T-cell (primary cell): ENCODE data around the gene ESCO1. TPM values are rescaled to one million over a fixed set of nuclear protein-coding genes. Genes with fewer than 3 reads are reported as not detected.
"Not testable (repeated sequence)": the region's sequence is repeated elsewhere in the genome, so short reads cannot be mapped to it uniquely, and the experiment has no call there.

ENCODE experiments used
- ATAC-seq, 4 experiments: fragments of 200-7000 bp in 3 of 4; fragments of 150-1000 bp in 1 of 4; cut with Tn5 transposase; replicated peaks in 1 of 4; 1 replicate in 3 of 4; 2 replicates in 1 of 4; pipeline ENCODE4 v1.10.0; 2021; ENCODE audit warnings: moderate library complexity in 3 of 4, mild to moderate bottlenecking in 2 of 4, moderate number of reproducible peaks in 1 of 4
- CTCF ChIA-PET, 2 donors: fragments of 300-600 bp; sonication (Branson Sonifier 250); formaldehyde crosslinking; loops; one replicate each; lab custom pipeline; 2022; ENCODE audit warnings: antibody characterized with exemption in 2 of 2; lab: Charles Lee
- POLR2A ChIA-PET, 2 donors: fragments of 300-600 bp; sonication (Branson Sonifier 250); formaldehyde crosslinking; loops; one replicate each; lab custom pipeline; 2022; ENCODE audit warnings: antibody characterized with exemption in 2 of 2; lab: Charles Lee
- DNase-seq, 35 experiments: peaks; one replicate each; pipeline versions ENCODE4 v3.0.0 to v3.0.0-alpha.2; 2013 to 2023
- H3K27ac ChIP-seq: one replicate; pipeline ENCODE4 v1.5.1; 2013; ENCODE audit warnings: low read length
- H3K27me3 ChIP-seq, 2 experiments: replicated peaks in 1 of 2; 1 replicate in 1 of 2; 2 replicates in 1 of 2; pipeline versions ENCODE4 v1.6.1 to v1.7.0; 2013; ENCODE audit warnings: low read length in 1 of 2, mixed read lengths in 1 of 2; ENCODE audit not compliant: control insufficient read depth in 2 of 2, insufficient read depth in 2 of 2; ENCODE audit errors: extremely low read depth in 1 of 2
- H3K36me3 ChIP-seq, 2 donors: 1 replicate in 1 of 2; 2 replicates in 1 of 2; pipeline versions ENCODE4 v1.6.1 to v1.7.0; 2013; ENCODE audit warnings: low read length in 1 of 2; ENCODE audit not compliant: control insufficient read depth in 2 of 2, insufficient read depth in 1 of 2; ENCODE audit errors: extremely low read depth in 1 of 2
- H3K4me1 ChIP-seq, 2 experiments: 1 replicate in 1 of 2; 2 replicates in 1 of 2; pipeline versions ENCODE4 v1.6.1 to v1.7.0; 2013; ENCODE audit warnings: low read length in 2 of 2, mixed read lengths in 1 of 2; ENCODE audit not compliant: insufficient read depth in 2 of 2, control insufficient read depth in 1 of 2; ENCODE audit errors: extremely low read depth in 1 of 2
- H3K4me3 ChIP-seq, 2 donors: 1 replicate in 1 of 2; 2 replicates in 1 of 2; pipeline versions ENCODE4 v1.5.1 to v1.7.0; 2013; ENCODE audit warnings: mild to moderate bottlenecking in 2 of 2, low read length in 1 of 2, moderate library complexity in 1 of 2; ENCODE audit not compliant: control insufficient read depth in 1 of 2; ENCODE audit errors: extremely low read depth in 1 of 2
- H3K9me3 ChIP-seq: 2 replicates; pipeline ENCODE4 v1.7.0; 2013
- H3K27ac Mint-ChIP-seq, 2 donors: one replicate each; pipeline ENCODE4 v1.8.0; 2020 to 2021; ENCODE audit warnings: mild to moderate bottlenecking in 2 of 2, mixed read lengths in 2 of 2
- H3K27me3 Mint-ChIP-seq, 2 donors: one replicate each; pipeline ENCODE4 v1.8.0; 2021 to 2022; ENCODE audit warnings: mixed read lengths in 2 of 2
- H3K36me3 Mint-ChIP-seq: one replicate; pipeline ENCODE4 v1.8.0; 2021; ENCODE audit warnings: mixed read lengths
- H3K4me1 Mint-ChIP-seq, 3 donors: one replicate each; pipeline ENCODE4 v1.8.0; 2020 to 2022; ENCODE audit warnings: mixed read lengths in 3 of 3, mild to moderate bottlenecking in 1 of 3
- H3K4me3 Mint-ChIP-seq, 3 donors: one replicate each; pipeline ENCODE4 v1.8.0; 2020 to 2022; ENCODE audit warnings: mild to moderate bottlenecking in 3 of 3, mixed read lengths in 3 of 3, moderate library complexity in 3 of 3
- H3K9me3 Mint-ChIP-seq, 3 donors: one replicate each; pipeline ENCODE4 v1.8.0; 2020 to 2022; ENCODE audit warnings: mixed read lengths in 3 of 3
- WGBS: methylation state at CpG from one replicate; pipeline ENCODE4 v1.1.5; 2013; ENCODE audit warnings: missing lambda C conversion rate; ENCODE audit not compliant: insufficient coverage; 5-methylcytosine and 5-hydroxymethylcytosine counted together
- total RNA-seq, 35 experiments: library from RNA in 6 of 35; stranded (reverse) in 6 of 35; fragments of 120-200 nt in 1 of 35; gene quantifications; one replicate each; pipeline versions ENCODE4 v1.2.1 to v1.2.4 and lab custom pipeline; 2013 to 2026

Gene ESCO1, protein sequence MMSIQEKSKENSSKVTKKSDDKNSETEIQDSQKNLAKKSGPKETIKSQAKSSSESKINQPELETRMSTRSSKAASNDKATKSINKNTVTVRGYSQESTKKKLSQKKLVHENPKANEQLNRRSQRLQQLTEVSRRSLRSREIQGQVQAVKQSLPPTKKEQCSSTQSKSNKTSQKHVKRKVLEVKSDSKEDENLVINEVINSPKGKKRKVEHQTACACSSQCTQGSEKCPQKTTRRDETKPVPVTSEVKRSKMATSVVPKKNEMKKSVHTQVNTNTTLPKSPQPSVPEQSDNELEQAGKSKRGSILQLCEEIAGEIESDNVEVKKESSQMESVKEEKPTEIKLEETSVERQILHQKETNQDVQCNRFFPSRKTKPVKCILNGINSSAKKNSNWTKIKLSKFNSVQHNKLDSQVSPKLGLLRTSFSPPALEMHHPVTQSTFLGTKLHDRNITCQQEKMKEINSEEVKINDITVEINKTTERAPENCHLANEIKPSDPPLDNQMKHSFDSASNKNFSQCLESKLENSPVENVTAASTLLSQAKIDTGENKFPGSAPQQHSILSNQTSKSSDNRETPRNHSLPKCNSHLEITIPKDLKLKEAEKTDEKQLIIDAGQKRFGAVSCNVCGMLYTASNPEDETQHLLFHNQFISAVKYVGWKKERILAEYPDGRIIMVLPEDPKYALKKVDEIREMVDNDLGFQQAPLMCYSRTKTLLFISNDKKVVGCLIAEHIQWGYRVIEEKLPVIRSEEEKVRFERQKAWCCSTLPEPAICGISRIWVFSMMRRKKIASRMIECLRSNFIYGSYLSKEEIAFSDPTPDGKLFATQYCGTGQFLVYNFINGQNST
- total RNA-seq: 10 to 100 TPM; 24.5 to 32.6 (median 26.2) TPM
- 37.1 TPM for total RNA-seq (2013)
- 57.4 to 113 (median 84.2) reads per million in 29 experiments for total RNA-seq (lab: John Stamatoyannopoulos, UW)

DNA sequence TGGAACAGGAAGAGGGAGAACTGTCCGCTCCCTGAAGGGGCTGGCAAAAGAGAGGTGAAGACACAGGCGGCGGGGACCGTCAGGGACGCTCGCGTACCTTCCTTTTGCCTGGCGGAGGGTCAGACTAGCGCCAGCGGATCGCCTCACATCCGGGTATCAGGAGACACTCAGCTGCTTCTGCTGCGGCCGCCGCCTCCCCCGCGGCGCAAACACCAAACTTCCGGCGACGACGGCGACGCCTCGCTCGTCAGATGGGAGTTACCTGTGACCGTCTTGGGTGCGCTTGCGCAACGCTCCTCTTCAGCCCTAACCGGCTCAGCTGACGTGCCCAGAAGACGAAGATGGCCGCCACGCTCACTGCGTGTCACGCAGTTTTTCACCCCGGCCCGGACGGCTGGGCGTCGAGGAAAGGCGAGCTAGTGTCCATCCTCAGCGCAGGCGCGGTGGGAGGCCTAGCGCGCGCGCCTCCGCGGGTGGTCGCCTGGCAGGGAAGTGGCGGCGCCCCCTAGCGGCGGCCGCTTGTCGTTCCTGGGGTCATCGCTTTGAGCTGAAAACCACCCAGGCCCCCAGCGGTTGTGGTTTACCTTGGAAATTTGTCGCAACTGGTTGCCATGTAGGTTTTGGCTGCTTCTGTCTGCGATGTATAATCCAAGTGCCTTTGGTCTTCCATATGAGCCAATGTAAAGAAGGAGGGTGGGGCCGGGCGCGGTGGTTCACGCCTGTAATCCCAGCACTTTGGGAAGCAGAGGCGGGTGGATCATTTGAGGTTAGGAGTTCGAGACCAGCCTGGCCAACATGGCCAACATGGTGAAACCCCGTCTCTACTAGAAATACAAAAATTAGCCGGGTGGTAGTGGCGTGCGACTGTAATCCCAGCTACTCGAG lies at the start of gene ESCO1:
TSS of gene ESCO1 (minus strand) at position 179 of the 885 bp plus-strand sequence. CDS start 25,861 bp downstream, outside the sequence.
- Histone ChIP-seq H3K4me3 (peak within 1 kb of the TSS; percentile 74 to 84), H3K4me1 (peaks cover 15 to 31% of the 10 kb centered on the region in 2 experiments), H3K27ac (peak within 1 kb of the TSS; percentile 90), H3K36me3 (no peaks in the 10 kb centered on the region), H3K9me3 (no peaks in the 10 kb centered on the region), H3K27me3 (no peaks in the 10 kb centered on the region)
- Mint-ChIP-seq H3K4me3 (peak within 1 kb of the TSS; percentile 93 to 96 (median 95)), H3K4me1 (peaks cover 38 to 51% (median 42%) of the 10 kb centered on the region in 3 donors), H3K27ac (peak within 1 kb of the TSS; percentile 99), H3K27me3 (no peaks in the 10 kb centered on the region), H3K36me3 (no peaks in the 10 kb centered on the region), H3K9me3 (no peaks in the 10 kb centered on the region)
- POLR2A ChIA-PET: interaction anchor here (0.5 to 3.3 kb wide), 16 partner anchors 9 to 1339 kb away, joined by 3 to 28 read pairs (median 4); partner anchors contain the start of genes MIB1 (in 2 of the 2), SNRPD1 (in 2 of the 2), ABHD3 (in 1 of the 2) and ROCK1 (in 1 of the 2)
- CTCF ChIA-PET: interaction anchor here (0.5 to 3.1 kb wide), 26 partner anchors 10 to 489 kb away, joined by 3 to 83 read pairs (median 5); partner anchors contain the start of genes SNRPD1 (in 2 of the 2), ABHD3 (in 1 of the 2), MIB1 (in 1 of the 2) and ROCK1 (in 1 of the 2)
- 4% methylated on average over 68 of the region's 74 CpGs for WGBS
- DNase-seq: peak; percentile 85 to 98 (median 93)
- ATAC-seq: peak; percentile 88 to 91 (median 88)

DNA sequence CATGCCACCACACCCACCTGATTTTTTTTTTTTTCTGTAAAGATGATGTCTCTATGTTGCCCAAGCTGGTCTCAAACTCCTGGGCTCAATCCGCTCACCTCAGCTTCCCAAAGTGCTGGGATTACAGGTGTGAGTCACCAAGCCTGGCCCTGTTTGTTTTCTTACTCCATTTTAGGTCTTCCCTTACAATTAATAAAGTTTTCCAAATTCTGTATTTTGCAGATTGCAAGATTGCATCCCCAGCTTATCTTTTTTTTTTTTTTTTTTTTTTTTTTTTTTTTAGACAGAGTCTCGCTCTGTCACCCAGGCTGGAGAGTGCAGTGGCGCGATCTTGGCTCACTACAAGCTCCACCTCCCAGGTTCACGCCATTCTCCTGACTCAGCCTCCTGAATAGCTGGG lies 39.9 kb upstream of the ESCO1 start:
- not testable (repeated sequence) for H3K27me3 ChIP-seq, H3K4me3 Mint-ChIP-seq, H3K9me3 ChIP-seq, H3K27ac Mint-ChIP-seq, H3K36me3 ChIP-seq, H3K27ac ChIP-seq, DNase-seq, H3K36me3 Mint-ChIP-seq, ATAC-seq, H3K9me3 Mint-ChIP-seq, H3K27me3 Mint-ChIP-seq, H3K4me3 ChIP-seq, H3K4me1 Mint-ChIP-seq, H3K4me1 ChIP-seq
- no CpG with 5 or more reads among the region's 5 CpGs for WGBS
- ChIA-PET POLR2A (interaction anchor here (0.6 to 0.7 kb wide), 5 partner anchors 30 to 198 kb away, joined by 3 to 14 read pairs (median 5); no protein-coding TSS in a partner anchor), CTCF (interaction anchor here in 1 of 2 donors (0.6 kb wide), 1 partner anchor 35 kb away, joined by 7 read pairs; no protein-coding TSS in a partner anchor)

GRCh38 chr18:21638822-21639221 lies 38.3 kb upstream of the ESCO1 start:
- ATAC-seq (no peak), DNase-seq (no peak)
- no peak overlapping the region for H3K4me3 ChIP-seq
- no peaks in the 10 kb centered on the region for H3K27me3 Mint-ChIP-seq
- CTCF ChIA-PET: no interaction called here
- WGBS: no CpG with 5 or more reads among the region's 3 CpGs
- H3K9me3 Mint-ChIP-seq: no peaks in the 10 kb centered on the region
- H3K4me3 Mint-ChIP-seq: no peak overlapping the region
- peaks cover 2% of the 10 kb centered on the region for H3K36me3 Mint-ChIP-seq
- H3K36me3 ChIP-seq: peaks cover 0 to 4% of the 10 kb centered on the region in 2 donors
- H3K4me1 ChIP-seq: no peaks in the 10 kb centered on the region
- H3K27ac ChIP-seq: no peak overlapping the region
- POLR2A ChIA-PET: no interaction called here
- peaks cover 0 to 2% (median 1%) of the 10 kb centered on the region in 3 donors for H3K4me1 Mint-ChIP-seq
- H3K27me3 ChIP-seq: no peaks in the 10 kb centered on the region
- no peaks in the 10 kb centered on the region for H3K9me3 ChIP-seq
- H3K27ac Mint-ChIP-seq: peak overlapping the region in 1 of 2 donors; percentile 48

- ChIA-PET CTCF (interaction anchor here in 1 of 2 donors (0.6 kb wide), 1 partner anchor 1824 kb away, joined by 6 read pairs; no protein-coding TSS in a partner anchor), POLR2A (no interaction called here)
- WGBS: 99% methylated on average over 11 of the region's 13 CpGs
- Histone ChIP-seq H3K36me3 (peaks cover 0 to 4% of the 10 kb centered on the region in 2 donors), H3K27ac (no peak overlapping the region), H3K9me3 (no peaks in the 10 kb centered on the region), H3K27me3 (no peaks in the 10 kb centered on the region), H3K4me1 (no peaks in the 10 kb centered on the region), H3K4me3 (no peak overlapping the region)
- DNase-seq (no peak), ATAC-seq (no peak)
- H3K4me3 Mint-ChIP-seq: no peak overlapping the region
- H3K4me1 Mint-ChIP-seq: peaks cover 0 to 2% (median 1%) of the 10 kb centered on the region in 3 donors
- peaks cover 3% of the 10 kb centered on the region for H3K36me3 Mint-ChIP-seq
- no peak overlapping the region for H3K27ac Mint-ChIP-seq
- no peaks in the 10 kb centered on the region for H3K9me3 Mint-ChIP-seq
- no peaks in the 10 kb centered on the region for H3K27me3 Mint-ChIP-seq
Measured at GRCh38 chr18:21636769-21637168, 36.3 kb upstream of the ESCO1 start.

- POLR2A ChIA-PET: interaction anchor here in 1 of 2 donors (0.7 kb wide), 1 partner anchor 12 kb away, joined by 5 read pairs; no protein-coding TSS in a partner anchor
Measured at GRCh38 chr18:21634588-21635199, 34.2 kb upstream of the ESCO1 start.

More at GRCh38 chr18:21634588-21635199, 34.2 kb upstream of the ESCO1 start:
- 100% methylated on average over 1 of the region's 4 CpGs for WGBS
- ATAC-seq: no peak
- CTCF ChIA-PET: no interaction called here
- Mint-ChIP-seq H3K9me3 (no peaks in the 10 kb centered on the region), H3K27me3 (no peaks in the 10 kb centered on the region), H3K4me3 (no peak overlapping the region), H3K36me3 (peaks cover 12% of the 10 kb centered on the region), H3K27ac (peak overlapping the region in 1 of 2 donors; percentile 23), H3K4me1 (peaks cover 0 to 2% (median 1%) of the 10 kb centered on the region in 3 donors)
- Histone ChIP-seq H3K4me3 (no peak overlapping the region), H3K27ac (no peak overlapping the region), H3K4me1 (no peaks in the 10 kb centered on the region), H3K36me3 (peaks cover 0 to 19% of the 10 kb centered on the region in 2 donors), H3K9me3 (no peaks in the 10 kb centered on the region), H3K27me3 (no peaks in the 10 kb centered on the region)
- no peak for DNase-seq
